GM21515 (cell line): ENCODE measurements around the gene GRIN2A.

Source experiments
- ATAC-seq: cut with Tn5 transposase; IDR thresholded peaks from one replicate; pipeline ENCODE4 v1.9.1; 2021; ENCODE audit not compliant: unreplicated experiment

GRIN2A gene

DNA sequence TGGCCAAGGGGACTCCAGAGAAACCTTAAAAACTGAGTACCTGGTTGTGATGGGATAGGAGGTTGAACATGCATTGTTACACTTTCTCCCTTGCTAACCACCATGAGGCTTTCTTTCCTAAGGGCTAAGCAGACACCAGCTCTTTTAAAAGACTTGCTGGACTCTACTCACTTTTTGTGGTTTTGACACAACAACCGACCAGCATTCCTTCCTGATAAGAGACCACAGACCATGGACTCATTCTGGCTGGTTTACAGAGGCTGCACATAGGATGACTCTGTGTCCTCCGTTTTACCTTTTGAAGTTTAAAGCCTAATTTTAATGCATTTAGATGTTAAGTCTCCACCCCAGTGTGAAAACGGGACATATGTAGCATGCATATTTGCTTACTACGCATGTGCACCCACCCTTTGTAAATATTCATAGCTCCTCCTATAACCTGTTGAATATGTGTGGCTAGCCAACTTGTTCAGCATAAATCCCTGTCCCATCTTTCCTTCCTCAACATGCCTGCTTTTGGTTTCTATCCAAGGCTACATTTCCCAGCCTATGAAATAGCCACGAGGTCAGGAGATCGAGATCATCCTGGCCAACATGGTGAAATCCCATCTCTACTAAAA, 475.9 kb downstream of the GRIN2A start:
- no peak for ATAC-seq

- no peak for ATAC-seq
Measured at GRCh38 chr16:9703731-9704130, 478.5 kb downstream of the GRIN2A start.
